ENCODE results near the gene PCIF1.
"Not testable (repeated sequence)": the region's sequence is repeated elsewhere in the genome, so short reads cannot be mapped to it uniquely, and the experiment has no call there.

Gene PCIF1

DNA sequence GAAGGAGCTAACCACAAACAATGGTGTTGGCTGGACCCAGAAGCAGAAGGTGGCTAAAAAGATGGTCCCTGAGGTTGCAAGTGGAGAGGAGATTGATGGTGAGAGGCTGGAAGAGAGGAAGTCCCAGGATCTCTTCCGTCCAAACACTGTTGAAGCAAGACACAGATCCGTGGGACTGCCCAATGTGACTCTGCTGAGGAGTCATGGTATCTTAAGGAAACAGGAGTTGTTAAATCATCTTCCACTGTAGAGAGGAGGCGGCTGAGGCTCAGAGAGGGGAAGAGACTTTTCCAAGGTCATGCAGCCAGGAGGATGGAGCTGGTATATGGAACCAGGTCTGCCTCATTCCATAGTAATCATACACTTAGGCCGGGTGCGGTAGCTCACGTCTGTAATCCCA lies 41.6 kb downstream of the PCIF1 start:
- H3K27ac ChIP-seq = no peak overlapping the region
- TF ChIP-seq, protein P1, sequence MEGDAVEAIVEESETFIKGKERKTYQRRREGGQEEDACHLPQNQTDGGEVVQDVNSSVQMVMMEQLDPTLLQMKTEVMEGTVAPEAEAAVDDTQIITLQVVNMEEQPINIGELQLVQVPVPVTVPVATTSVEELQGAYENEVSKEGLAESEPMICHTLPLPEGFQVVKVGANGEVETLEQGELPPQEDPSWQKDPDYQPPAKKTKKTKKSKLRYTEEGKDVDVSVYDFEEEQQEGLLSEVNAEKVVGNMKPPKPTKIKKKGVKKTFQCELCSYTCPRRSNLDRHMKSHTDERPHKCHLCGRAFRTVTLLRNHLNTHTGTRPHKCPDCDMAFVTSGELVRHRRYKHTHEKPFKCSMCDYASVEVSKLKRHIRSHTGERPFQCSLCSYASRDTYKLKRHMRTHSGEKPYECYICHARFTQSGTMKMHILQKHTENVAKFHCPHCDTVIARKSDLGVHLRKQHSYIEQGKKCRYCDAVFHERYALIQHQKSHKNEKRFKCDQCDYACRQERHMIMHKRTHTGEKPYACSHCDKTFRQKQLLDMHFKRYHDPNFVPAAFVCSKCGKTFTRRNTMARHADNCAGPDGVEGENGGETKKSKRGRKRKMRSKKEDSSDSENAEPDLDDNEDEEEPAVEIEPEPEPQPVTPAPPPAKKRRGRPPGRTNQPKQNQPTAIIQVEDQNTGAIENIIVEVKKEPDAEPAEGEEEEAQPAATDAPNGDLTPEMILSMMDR (conservative IDR thresholded peaks at IDR 0.05) = no peak

DNA sequence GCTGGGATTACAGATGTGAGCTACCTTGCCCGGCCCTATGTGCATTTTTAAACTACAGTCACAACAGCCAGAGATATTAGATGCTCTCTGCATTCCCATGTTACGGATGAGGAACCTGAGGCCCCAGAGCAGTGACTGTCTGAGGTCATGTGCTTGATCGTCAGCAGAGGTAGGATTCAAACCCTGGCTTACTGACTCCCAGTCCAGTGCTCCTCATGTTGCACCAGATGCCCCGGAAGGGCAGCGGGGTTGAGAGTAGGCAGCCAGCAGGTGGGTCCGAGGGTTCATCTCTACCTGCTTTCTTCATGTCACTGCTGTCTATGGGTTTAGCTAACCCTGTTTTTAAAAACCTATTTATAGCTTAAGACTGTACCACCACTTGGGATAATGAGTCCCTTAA lies 46.8 kb downstream of the PCIF1 start:
- TF ChIP-seq, protein P1 (conservative IDR thresholded peaks at IDR 0.05) = no peak
- H3K27ac ChIP-seq = no peak overlapping the region

DNA sequence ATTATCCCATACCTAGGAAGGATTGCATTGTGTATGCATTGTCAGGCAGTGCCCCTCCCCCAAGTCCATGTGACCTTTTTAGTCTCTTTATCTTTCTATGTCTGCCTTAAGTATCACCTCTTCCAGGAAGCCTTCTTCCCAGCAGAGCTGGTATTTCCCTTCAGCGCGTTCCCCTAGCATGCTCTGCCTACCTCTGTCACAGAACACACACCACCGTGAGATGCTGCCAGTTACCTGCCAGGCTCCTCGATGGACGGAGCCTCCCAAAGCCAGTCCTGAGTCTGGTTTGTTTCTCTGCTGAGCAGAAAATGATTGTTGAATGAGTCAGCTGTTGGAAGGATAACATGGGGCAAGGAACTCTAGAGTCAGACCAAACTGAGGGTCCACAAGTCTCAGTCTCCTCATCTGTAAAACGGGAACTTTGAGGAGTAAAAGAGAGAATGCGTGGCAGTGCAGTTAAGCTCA lies 48.8 kb downstream of the PCIF1 start:
- H3K27ac ChIP-seq = no peak overlapping the region
- TF ChIP-seq, protein P1 (conservative IDR thresholded peaks at IDR 0.05) = no peak

DNA sequence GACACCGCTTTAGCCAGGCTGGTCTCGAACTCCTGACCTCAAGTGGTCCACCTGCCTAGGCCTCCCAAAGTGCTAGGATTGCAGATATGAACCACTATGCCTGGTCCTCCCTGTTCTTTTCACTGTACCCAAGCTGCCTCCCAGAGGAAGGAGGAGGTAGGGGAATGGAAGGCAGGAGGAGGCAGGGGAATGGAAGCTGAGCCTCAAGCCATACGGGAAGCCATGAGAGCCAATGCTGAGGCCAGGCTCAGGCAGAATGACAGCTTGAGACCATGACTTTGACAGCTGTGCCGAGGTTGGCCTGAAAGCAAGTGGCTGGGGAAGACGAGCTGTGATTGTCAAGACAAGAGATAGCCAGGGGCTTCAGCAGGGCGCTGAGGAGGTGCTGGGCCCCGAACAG lies 51.1 kb downstream of the PCIF1 start:
- H3K27ac ChIP-seq = no peak overlapping the region
- TF ChIP-seq, protein P1 (conservative IDR thresholded peaks at IDR 0.05) = no peak

DNA sequence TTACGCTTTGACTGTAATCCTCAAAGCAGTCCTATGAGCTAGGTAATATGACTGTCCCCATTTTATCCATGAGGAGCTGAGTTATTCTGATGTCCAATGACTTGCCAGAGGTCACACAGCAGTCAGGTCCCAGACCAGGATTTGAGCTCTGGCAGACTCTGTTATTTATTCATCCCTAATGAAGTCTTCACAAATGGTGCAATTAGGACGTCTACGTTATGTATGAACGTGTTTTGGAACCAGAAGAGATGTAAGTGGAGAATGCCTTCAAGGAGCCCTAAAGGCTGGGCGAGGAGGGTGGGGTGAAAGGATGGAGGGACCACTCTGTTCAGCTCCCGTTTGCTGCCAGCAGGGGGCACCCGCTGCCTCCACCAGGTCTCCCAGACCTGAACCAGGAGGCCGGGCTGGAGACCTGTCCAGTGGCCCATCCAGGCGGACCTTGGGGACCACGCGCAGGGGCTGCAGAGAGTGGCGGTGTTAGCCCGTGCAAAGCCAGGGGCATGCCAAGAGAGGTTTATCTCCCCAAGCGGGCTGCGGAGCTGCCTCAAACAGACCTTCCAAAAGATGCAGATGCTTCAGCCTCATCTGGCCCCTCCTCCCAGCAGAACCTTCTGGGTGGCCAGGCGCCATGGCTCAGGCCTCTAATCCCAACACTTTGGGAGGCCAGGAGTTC lies 52.8 kb downstream of the PCIF1 start:
- TF ChIP-seq, protein P1 (conservative IDR thresholded peaks at IDR 0.05) = peak; percentile 90
- no peak overlapping the region for H3K27ac ChIP-seq

DNA sequence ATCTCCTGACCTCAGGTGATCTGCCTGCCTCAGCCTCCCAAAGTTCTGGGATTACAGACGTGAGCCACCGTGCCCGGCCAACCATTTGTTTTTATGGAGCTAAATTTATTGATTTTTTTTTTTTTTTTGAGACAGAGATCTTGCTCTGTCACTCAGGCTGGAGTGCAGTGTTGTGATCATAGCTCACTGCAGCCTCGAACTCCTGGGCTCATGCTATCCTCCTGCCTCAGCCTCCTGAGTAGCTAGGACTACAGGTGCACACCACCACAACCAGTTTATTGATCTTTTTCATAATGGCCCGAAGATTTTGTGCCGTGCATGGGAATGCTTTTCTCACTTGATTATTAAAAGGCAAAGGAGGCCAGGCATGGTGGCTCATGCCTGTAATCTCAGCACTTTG lies 54.3 kb downstream of the PCIF1 start:
- not testable (repeated sequence) for H3K27ac ChIP-seq

DNA sequence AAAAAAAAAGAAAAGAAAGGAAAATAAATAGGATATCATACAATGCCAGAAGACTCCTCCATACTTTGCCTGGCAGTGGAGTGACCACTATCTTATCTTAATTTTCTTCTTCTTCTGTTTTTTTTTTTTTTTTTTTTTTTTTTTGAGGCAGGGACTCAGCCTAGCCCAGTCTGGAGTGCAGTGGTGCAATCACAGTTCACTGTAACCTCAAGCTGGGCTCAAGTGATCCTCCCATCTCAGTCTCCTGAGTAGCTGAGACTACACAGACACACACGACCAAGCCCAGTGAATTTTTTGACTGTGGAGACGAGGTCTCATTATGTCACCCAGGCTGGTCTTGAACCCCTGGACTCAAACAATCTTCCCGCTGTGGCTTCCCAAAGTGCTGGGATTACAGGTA lies 57.1 kb downstream of the PCIF1 start:
- TF ChIP-seq, protein P1 (conservative IDR thresholded peaks at IDR 0.05) = no peak
- no peak overlapping the region for H3K27ac ChIP-seq

DNA sequence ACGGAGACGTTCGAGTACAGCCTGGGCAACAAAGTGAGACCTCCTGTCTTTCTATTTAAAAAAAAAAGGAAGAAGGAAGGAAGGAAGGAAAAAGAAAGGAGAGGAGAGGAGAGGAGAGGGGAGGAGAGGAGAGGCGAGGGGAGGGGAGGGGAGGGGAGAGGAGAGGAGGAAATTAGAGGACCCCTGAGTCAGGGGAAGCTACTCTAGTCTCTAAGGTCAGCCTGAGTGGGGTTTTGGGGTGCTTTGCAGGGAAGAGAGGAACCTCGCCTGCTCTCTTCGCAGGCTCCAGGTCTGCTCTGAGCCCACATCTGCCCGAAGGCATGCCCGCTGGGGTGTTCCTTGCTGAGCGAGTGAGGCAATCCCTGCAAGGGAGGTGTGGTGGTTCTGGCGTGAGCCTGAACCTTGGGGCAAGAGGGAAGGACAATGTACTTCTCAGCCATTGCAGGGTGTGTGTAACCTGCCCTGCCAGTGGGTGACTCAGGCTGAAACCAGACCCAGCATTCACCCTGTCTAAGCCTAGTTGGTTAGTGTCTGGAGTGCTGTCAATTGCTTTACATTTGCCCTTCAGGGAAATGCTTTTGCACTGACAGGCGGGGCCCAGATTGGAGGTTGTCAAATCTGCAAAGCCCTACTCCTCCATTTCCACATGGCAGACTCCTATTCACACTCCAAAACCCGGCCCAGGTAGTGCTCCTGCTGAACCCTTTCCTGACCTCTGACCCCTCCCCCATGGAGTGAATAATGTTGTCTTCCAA lies 58.9 kb downstream of the PCIF1 start:
- TF ChIP-seq, protein P1 (conservative IDR thresholded peaks at IDR 0.05) = no peak
- H3K27ac ChIP-seq = no peak overlapping the region
